IPS-18a (cell line): ENCODE results near the gene INPP5A.

Source experiments
- H3K27ac ChIP-seq: one replicate; pipeline ENCODE4 v1.5.1; 2013; ENCODE audit warnings: low read length
- H3K27me3 ChIP-seq: one replicate; pipeline ENCODE4 v1.6.1; 2013; ENCODE audit warnings: mild to moderate bottlenecking, low read length; ENCODE audit not compliant: control insufficient read depth, insufficient read depth
- H3K36me3 ChIP-seq: one replicate; pipeline ENCODE4 v1.6.1; 2013; ENCODE audit warnings: low read depth, low read length; ENCODE audit not compliant: control insufficient read depth
- H3K4me1 ChIP-seq: one replicate; pipeline ENCODE4 v1.6.1; 2013; ENCODE audit warnings: low read depth, low read length; ENCODE audit not compliant: control insufficient read depth
- H3K4me3 ChIP-seq: one replicate; pipeline ENCODE4 v1.5.1; 2013; ENCODE audit warnings: low read length
- H3K9ac ChIP-seq: one replicate; pipeline ENCODE4 v1.6.1; 2013; ENCODE audit warnings: mild to moderate bottlenecking, low read length, moderate library complexity
- H3K9me3 ChIP-seq: one replicate; pipeline ENCODE4 v1.6.1; 2013; ENCODE audit warnings: low read depth, low read length; ENCODE audit not compliant: control insufficient read depth

INPP5A gene

GRCh38 chr10:132746386-132746785 lies 208.8 kb downstream of the INPP5A start:
- Histone ChIP-seq H3K4me1 (peaks cover 18% of the 10 kb centered on the region), H3K27me3 (no peaks in the 10 kb centered on the region), H3K9ac (no peak overlapping the region), H3K9me3 (no peaks in the 10 kb centered on the region), H3K4me3 (no peak overlapping the region), H3K27ac (no peak overlapping the region), H3K36me3 (no peaks in the 10 kb centered on the region)

- H3K4me1 ChIP-seq, result peaks cover 18% of the 10 kb centered on the region
- no peak overlapping the region for H3K27ac ChIP-seq
These were observed 209.4 kb downstream of the INPP5A start for GRCh38 chr10:132746801-132747625.

GRCh38 chr10:132748135-132748534 lies 210.5 kb downstream of the INPP5A start:
- H3K36me3 ChIP-seq, result no peaks in the 10 kb centered on the region
- H3K4me1 ChIP-seq, result peaks cover 11% of the 10 kb centered on the region
- H3K9ac ChIP-seq, result no peak overlapping the region
- H3K4me3 ChIP-seq, result no peak overlapping the region
- H3K27me3 ChIP-seq, result no peaks in the 10 kb centered on the region
- no peaks in the 10 kb centered on the region for H3K9me3 ChIP-seq
- H3K27ac ChIP-seq, result no peak overlapping the region

More at GRCh38 chr10:132746801-132747625, 209.4 kb downstream of the INPP5A start:
- no peaks in the 10 kb centered on the region for H3K27me3 ChIP-seq
- no peak overlapping the region for H3K4me3 ChIP-seq
- no peak overlapping the region for H3K9ac ChIP-seq
- H3K9me3 ChIP-seq, result no peaks in the 10 kb centered on the region
- no peaks in the 10 kb centered on the region for H3K36me3 ChIP-seq

- no peak overlapping the region for H3K27ac ChIP-seq
- H3K4me3 ChIP-seq, result no peak overlapping the region
- H3K9ac ChIP-seq, result no peak overlapping the region
- no peaks in the 10 kb centered on the region for H3K27me3 ChIP-seq
- H3K4me1 ChIP-seq, result peaks cover 11% of the 10 kb centered on the region
- no peaks in the 10 kb centered on the region for H3K9me3 ChIP-seq
- no peaks in the 10 kb centered on the region for H3K36me3 ChIP-seq
These were observed 211.2 kb downstream of the INPP5A start for GRCh38 chr10:132748545-132749370.

- Histone ChIP-seq H3K36me3 (no peaks in the 10 kb centered on the region), H3K9me3 (no peaks in the 10 kb centered on the region), H3K27me3 (no peaks in the 10 kb centered on the region), H3K9ac (no peak overlapping the region), H3K4me3 (no peak overlapping the region), H3K27ac (no peak overlapping the region), H3K4me1 (peaks cover 11% of the 10 kb centered on the region)
These were observed 211.8 kb downstream of the INPP5A start for GRCh38 chr10:132749371-132749795.

DNA sequence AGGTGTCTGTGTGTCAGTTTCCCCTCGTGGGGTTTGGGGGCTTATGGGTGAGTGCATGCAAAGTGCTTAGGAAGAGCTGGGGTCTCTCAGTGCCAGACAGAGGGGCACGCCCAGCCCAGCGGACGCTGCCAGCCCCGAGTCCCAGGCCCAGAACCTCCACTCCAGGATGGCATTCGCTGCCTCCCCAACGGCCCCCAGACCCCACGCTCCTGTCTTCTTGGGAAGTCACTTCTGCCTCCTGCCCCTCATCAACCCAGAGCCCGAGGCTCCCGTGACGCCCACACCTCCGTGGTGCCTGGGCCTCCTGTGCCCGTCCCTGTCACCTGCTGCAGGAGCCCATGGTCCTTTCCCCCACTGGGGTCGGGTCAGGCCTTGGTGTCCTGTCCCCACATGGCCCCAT lies 213.3 kb downstream of the INPP5A start:
- H3K36me3 ChIP-seq, result no peaks in the 10 kb centered on the region
- no peaks in the 10 kb centered on the region for H3K27me3 ChIP-seq
- no peak overlapping the region for H3K27ac ChIP-seq
- peaks cover 11% of the 10 kb centered on the region for H3K4me1 ChIP-seq
- H3K4me3 ChIP-seq, result no peak overlapping the region
- H3K9ac ChIP-seq, result no peak overlapping the region
- no peaks in the 10 kb centered on the region for H3K9me3 ChIP-seq

- Histone ChIP-seq H3K4me3 (no peak overlapping the region), H3K9me3 (no peaks in the 10 kb centered on the region), H3K9ac (no peak overlapping the region), H3K27me3 (no peaks in the 10 kb centered on the region), H3K27ac (no peak overlapping the region), H3K36me3 (no peaks in the 10 kb centered on the region), H3K4me1 (peaks cover under 1% of the 10 kb centered on the region)
These were observed 214.8 kb downstream of the INPP5A start for GRCh38 chr10:132752378-132752777.

DNA sequence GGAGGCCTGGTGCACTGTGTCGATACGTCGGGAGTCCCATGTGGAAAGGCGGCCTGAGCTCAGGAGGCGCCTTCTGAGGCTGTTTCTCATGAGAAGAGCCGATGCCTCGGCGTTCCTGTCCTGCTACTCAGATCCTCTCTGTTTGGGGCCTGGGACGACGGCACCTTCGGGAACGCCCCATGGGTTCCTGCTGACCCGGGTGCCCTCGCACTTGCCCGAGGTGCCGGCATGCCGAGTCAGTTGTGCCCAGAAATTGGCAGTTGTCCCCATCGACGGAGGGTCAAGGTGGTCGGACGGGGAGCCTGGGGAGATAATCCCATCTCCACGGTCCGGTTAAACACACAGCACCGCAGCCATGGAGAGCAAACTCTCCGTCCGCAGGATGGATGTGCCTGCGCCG lies 215.4 kb downstream of the INPP5A start:
- Histone ChIP-seq H3K36me3 (no peaks in the 10 kb centered on the region), H3K9ac (no peak overlapping the region), H3K27ac (no peak overlapping the region), H3K9me3 (no peaks in the 10 kb centered on the region), H3K4me3 (no peak overlapping the region), H3K4me1 (no peaks in the 10 kb centered on the region), H3K27me3 (no peaks in the 10 kb centered on the region)

DNA sequence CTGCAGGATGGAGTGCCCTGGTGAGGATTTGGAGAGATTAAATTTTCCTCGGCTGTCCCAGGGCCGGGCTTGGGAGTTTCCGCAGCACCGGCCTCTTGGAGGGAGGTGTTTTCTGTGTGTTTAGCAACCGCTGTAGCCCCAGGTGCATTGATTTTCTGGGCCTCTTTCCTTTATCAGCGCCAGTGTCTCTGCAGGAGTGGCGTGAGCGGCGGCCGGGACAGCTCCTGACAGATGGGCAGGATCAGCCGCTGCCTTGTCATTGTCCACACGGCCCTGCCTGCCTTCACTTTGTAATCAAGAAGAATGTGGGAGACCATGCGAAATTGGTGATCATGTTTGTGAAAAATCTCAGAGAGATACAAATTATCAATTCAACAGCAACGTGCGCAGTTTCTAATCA lies 216.0 kb downstream of the INPP5A start:
- Histone ChIP-seq H3K27me3 (no peaks in the 10 kb centered on the region), H3K36me3 (no peaks in the 10 kb centered on the region), H3K9ac (no peak overlapping the region), H3K9me3 (no peaks in the 10 kb centered on the region), H3K4me1 (no peaks in the 10 kb centered on the region), H3K27ac (no peak overlapping the region), H3K4me3 (no peak overlapping the region)

GRCh38 chr10:132754071-132754470 lies 216.5 kb downstream of the INPP5A start:
- no peaks in the 10 kb centered on the region for H3K4me1 ChIP-seq
- H3K36me3 ChIP-seq, result no peaks in the 10 kb centered on the region
- H3K9me3 ChIP-seq, result no peaks in the 10 kb centered on the region
- no peak overlapping the region for H3K9ac ChIP-seq
- no peak overlapping the region for H3K27ac ChIP-seq
- H3K27me3 ChIP-seq, result no peaks in the 10 kb centered on the region
- H3K4me3 ChIP-seq, result no peak overlapping the region

DNA sequence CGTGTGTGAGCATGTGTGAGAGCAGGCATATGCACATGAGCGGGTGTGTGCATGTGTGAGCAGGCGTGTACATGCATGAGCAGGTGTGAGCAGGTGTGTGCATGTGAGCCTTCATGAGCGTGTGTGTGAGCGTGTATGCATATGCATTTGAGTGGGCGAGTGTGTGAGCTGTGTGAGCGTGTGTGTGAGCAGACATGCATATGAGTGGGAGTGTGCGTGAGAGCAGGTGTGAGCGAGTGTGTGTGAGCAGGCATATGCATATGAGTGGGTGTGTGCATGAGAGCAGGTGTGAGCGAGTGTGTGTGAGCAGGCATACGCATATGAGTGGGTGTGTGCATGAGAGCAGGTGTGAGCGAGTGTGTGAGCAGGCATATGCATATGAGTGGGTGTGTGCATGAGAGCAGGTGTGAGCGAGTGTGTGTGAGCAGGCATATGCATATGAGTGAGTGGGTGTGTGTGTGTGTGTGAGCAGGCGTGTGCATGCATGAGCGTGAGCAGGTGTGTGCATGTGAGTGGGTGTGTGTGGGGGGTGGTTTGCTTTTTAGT lies 217.7 kb downstream of the INPP5A start:
- H3K4me3 ChIP-seq, result no peak overlapping the region
- H3K27me3 ChIP-seq, result no peaks in the 10 kb centered on the region
- no peaks in the 10 kb centered on the region for H3K36me3 ChIP-seq
- H3K4me1 ChIP-seq, result no peaks in the 10 kb centered on the region
- no peak overlapping the region for H3K27ac ChIP-seq
- no peak overlapping the region for H3K9ac ChIP-seq
- H3K9me3 ChIP-seq, result no peaks in the 10 kb centered on the region
